Stimulated activated CD8-positive, alpha-beta memory T cell treated with anti-CD3 and anti-CD28 coated beads, Interleukin-4, amount 100 ng/mL, for 48 hours (primary cell): ENCODE results near the gene CACNA2D3.

Experiments
- DNase-seq: peaks from one replicate; pipeline ENCODE4 v3.0.0-alpha.2; 2020

CACNA2D3 gene

GRCh38 chr3:54642147-54642546 is 519.8 kb downstream of the CACNA2D3 start:
- no peak for DNase-seq

GRCh38 chr3:54647721-54648120 is 525.4 kb downstream of the CACNA2D3 start:
- DNase-seq, result no peak

- no peak for DNase-seq
These were observed 527.2 kb downstream of the CACNA2D3 start for GRCh38 chr3:54649551-54649950.

- no peak for DNase-seq
These were observed 531.3 kb downstream of the CACNA2D3 start for GRCh38 chr3:54653456-54654195.

- no peak for DNase-seq
These were observed 532.4 kb downstream of the CACNA2D3 start for GRCh38 chr3:54654776-54655175.

- DNase-seq, result no peak
These were observed 537.0 kb downstream of the CACNA2D3 start for GRCh38 chr3:54659347-54659746.

- DNase-seq, result no peak
These were observed 538.4 kb downstream of the CACNA2D3 start for GRCh38 chr3:54660714-54661132.

- DNase-seq, result no peak
These were observed 538.8 kb downstream of the CACNA2D3 start for GRCh38 chr3:54661151-54661550.

GRCh38 chr3:54663501-54664011 is 541.2 kb downstream of the CACNA2D3 start:
- DNase-seq, result no peak

- DNase-seq, result no peak
These were observed 542.8 kb downstream of the CACNA2D3 start for GRCh38 chr3:54665016-54665600.

GRCh38 chr3:54668236-54668635 is 545.9 kb downstream of the CACNA2D3 start:
- DNase-seq, result no peak

GRCh38 chr3:54670201-54671000 is 548.0 kb downstream of the CACNA2D3 start:
- no peak for DNase-seq

- DNase-seq, result no peak
These were observed 549.2 kb downstream of the CACNA2D3 start for GRCh38 chr3:54671511-54671910.

GRCh38 chr3:54676087-54676486 is 553.7 kb downstream of the CACNA2D3 start:
- no peak for DNase-seq

GRCh38 chr3:54681706-54682105 is 559.4 kb downstream of the CACNA2D3 start:
- DNase-seq, result no peak

- no peak for DNase-seq
These were observed 562.9 kb downstream of the CACNA2D3 start for GRCh38 chr3:54685213-54685612.

- DNase-seq, result no peak
These were observed 569.0 kb downstream of the CACNA2D3 start for GRCh38 chr3:54691289-54691771.

- no peak for DNase-seq
These were observed 574.0 kb downstream of the CACNA2D3 start for GRCh38 chr3:54696313-54696712.

GRCh38 chr3:54698054-54698453 is 575.7 kb downstream of the CACNA2D3 start:
- no peak for DNase-seq

- no peak for DNase-seq
These were observed 581.6 kb downstream of the CACNA2D3 start for GRCh38 chr3:54703923-54704322.

GRCh38 chr3:54705730-54706129 is 583.4 kb downstream of the CACNA2D3 start:
- no peak for DNase-seq

GRCh38 chr3:54706738-54707137 is 584.4 kb downstream of the CACNA2D3 start:
- DNase-seq, result no peak

- DNase-seq, result no peak
These were observed 587.4 kb downstream of the CACNA2D3 start for GRCh38 chr3:54709785-54710184.
